ENCODE data around the gene NAT14. TPM values are rescaled to one million over a fixed set of nuclear protein-coding genes. Genes with fewer than 3 reads are reported as not detected.
"Not testable (repeated sequence)": the region's sequence is repeated elsewhere in the genome, so short reads cannot be mapped to it uniquely, and the experiment has no call there.

The NAT14 gene
- total RNA-seq, 1 donor from 2014 or later = 14.2 TPM

GRCh38 chr19:55443045-55443823 is 41.8 kb upstream of the NAT14 start, which contains the start of gene SHISA7:
Gene SHISA7 (minus strand): TSS chr19:55443300. CDS start chr19:55442863, 437 bp downstream.
- H3K27me3 ChIP-seq = peaks cover 21% of the 10 kb centered on the region
- H3K9me3 ChIP-seq = no peaks in the 10 kb centered on the region
- H3K36me3 ChIP-seq = no peaks in the 10 kb centered on the region
- no peak within 1 kb of the TSS for H3K4me3 ChIP-seq
- TF ChIP-seq POLR2AphosphoS5 (IDR thresholded peaks at IDR 0.05; ENCODE audit: insufficient read depth in 1 of 2, low read depth in 1 of 2) = no peak
- DNase-seq (ENCODE audit: extremely low spot score in 2 of 2) = no peak
- H3K4me1 ChIP-seq = peaks cover 28% of the 10 kb centered on the region
- H3K27ac ChIP-seq = no peak within 1 kb of the TSS
- intact Hi-C loops (cut with DNase I) = no loop called here

- Histone ChIP-seq H3K36me3 (no peaks in the 10 kb centered on the region), H3K4me1 (peaks cover 28% of the 10 kb centered on the region), H3K9me3 (no peaks in the 10 kb centered on the region), H3K27ac (no peak overlapping the region), H3K4me3 (no peak overlapping the region), H3K27me3 (peaks cover 21% of the 10 kb centered on the region)
- intact Hi-C loops (cut with DNase I) = no loop called here
- no peak for DNase-seq (ENCODE audit: extremely low spot score in 2 of 2)
- TF ChIP-seq CTCF (IDR thresholded peaks at IDR 0.05) (no peak), POLR2AphosphoS5 (IDR thresholded peaks at IDR 0.05; ENCODE audit: insufficient read depth in 1 of 2, low read depth in 1 of 2) (no peak), POLR2A (IDR thresholded peaks at IDR 0.05) (no peak)
Observed at GRCh38 chr19:55443824-55444480, 41.0 kb upstream of the NAT14 start.

GRCh38 chr19:55444646-55445045 is 40.3 kb upstream of the NAT14 start:
- no peaks in the 10 kb centered on the region for H3K9me3 ChIP-seq
- no peak for DNase-seq (ENCODE audit: extremely low spot score in 2 of 2)
- intact Hi-C loops (cut with DNase I) = no loop called here
- peaks cover 28% of the 10 kb centered on the region for H3K4me1 ChIP-seq
- H3K27me3 ChIP-seq = peaks cover 16% of the 10 kb centered on the region
- H3K4me3 ChIP-seq = no peak overlapping the region
- no peak for TF ChIP-seq POLR2A (IDR thresholded peaks at IDR 0.05)
- TF ChIP-seq POLR2AphosphoS5 (IDR thresholded peaks at IDR 0.05; ENCODE audit: insufficient read depth in 1 of 2, low read depth in 1 of 2) = no peak
- no peak for TF ChIP-seq CTCF (IDR thresholded peaks at IDR 0.05)
- no peak overlapping the region for H3K27ac ChIP-seq
- H3K36me3 ChIP-seq = no peaks in the 10 kb centered on the region

GRCh38 chr19:55446060-55446459 is 38.9 kb upstream of the NAT14 start:
- Histone ChIP-seq H3K4me3 (no peak overlapping the region), H3K27me3 (peaks cover 10% of the 10 kb centered on the region), H3K27ac (no peak overlapping the region), H3K9me3 (no peaks in the 10 kb centered on the region), H3K36me3 (no peaks in the 10 kb centered on the region), H3K4me1 (peaks cover 18% of the 10 kb centered on the region)
- DNase-seq (ENCODE audit: extremely low spot score in 2 of 2) = no peak
- TF ChIP-seq POLR2A (IDR thresholded peaks at IDR 0.05) (no peak), POLR2AphosphoS5 (IDR thresholded peaks at IDR 0.05; ENCODE audit: insufficient read depth in 1 of 2, low read depth in 1 of 2) (peak in 1 of 2 donors; percentile 53), CTCF (IDR thresholded peaks at IDR 0.05) (no peak)
- intact Hi-C loops (cut with DNase I) = no loop called here

- Histone ChIP-seq H3K27me3 (peaks cover 21% of the 10 kb centered on the region), H3K4me1 (peaks cover 24% of the 10 kb centered on the region), H3K27ac (no peak overlapping the region)
Observed at GRCh38 chr19:55447421-55448174, 37.4 kb upstream of the NAT14 start.

GRCh38 chr19:55448175-55448490 is 36.9 kb upstream of the NAT14 start:
- H3K9me3 ChIP-seq; H3K36me3 ChIP-seq; DNase-seq (ENCODE audit: extremely low spot score in 2 of 2); intact Hi-C loops (cut with DNase I); H3K27ac ChIP-seq; H3K4me3 ChIP-seq: not testable (repeated sequence)
- H3K27me3 ChIP-seq = peaks cover 17% of the 10 kb centered on the region
- H3K4me1 ChIP-seq = peaks cover 28% of the 10 kb centered on the region

More at GRCh38 chr19:55447421-55448174, 37.4 kb upstream of the NAT14 start:
- intact Hi-C loops (cut with DNase I) = no loop called here
- DNase-seq (ENCODE audit: extremely low spot score in 2 of 2) = no peak
- no peaks in the 10 kb centered on the region for H3K36me3 ChIP-seq
- no peaks in the 10 kb centered on the region for H3K9me3 ChIP-seq
- TF ChIP-seq POLR2AphosphoS5 (IDR thresholded peaks at IDR 0.05; ENCODE audit: insufficient read depth in 1 of 2, low read depth in 1 of 2) = no peak
- no peak for TF ChIP-seq CTCF (IDR thresholded peaks at IDR 0.05)
- no peak for TF ChIP-seq POLR2A (IDR thresholded peaks at IDR 0.05)
- no peak overlapping the region for H3K4me3 ChIP-seq
